GM12892 (cell line): ENCODE data around the gene SLC14A1.

Source experiments
- DNase-seq: peaks from one replicate; pipeline ENCODE4 v3.0.0; 2011; ENCODE audit not compliant: insufficient read length
- FAIRE-seq: peaks from 2 replicates; lab custom pipeline; 2011; peaks lifted over from hg19 to GRCh38; lab: Jason Lieb, UNC
- POLR2A ChIP-seq: IDR thresholded peaks from 2 replicates; pipeline ENCODE4 v1.6.1; 2011; ENCODE audit warnings: low read depth, low read length, control low read depth
- POLR2AphosphoS5 ChIP-seq: IDR thresholded peaks from 2 replicates; pipeline ENCODE4 v1.6.1; 2011; ENCODE audit warnings: low read depth, low read length, control low read depth
- TAF1 ChIP-seq: IDR thresholded peaks from 2 replicates; pipeline ENCODE4 v1.6.1; 2011; ENCODE audit warnings: low read depth, mild to moderate bottlenecking, control low read depth, low read length, borderline replicate concordance

Gene SLC14A1

DNA sequence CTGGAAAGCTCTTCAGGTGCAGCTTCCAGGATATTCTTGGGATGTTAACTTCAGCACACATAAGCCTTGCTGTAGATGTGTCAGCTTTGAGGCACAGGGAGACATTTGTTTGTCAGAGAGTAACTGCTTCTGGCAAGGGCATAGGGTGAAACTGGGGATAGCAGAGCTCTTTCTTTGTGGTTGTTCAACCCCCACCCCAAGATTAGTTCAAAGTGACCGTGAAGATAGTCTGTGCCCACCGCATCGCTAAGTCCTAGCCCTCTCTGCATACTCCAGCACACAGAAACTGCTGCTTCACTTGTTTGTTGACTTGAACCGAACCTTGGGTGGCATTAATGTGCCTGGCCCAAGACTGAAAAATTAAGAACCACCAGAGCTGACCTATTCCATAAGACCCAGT, 1.4 kb downstream of the SLC14A1 start:
- no peak for TF ChIP-seq TAF1
- no peak for DNase-seq
- no peak for FAIRE-seq

DNA sequence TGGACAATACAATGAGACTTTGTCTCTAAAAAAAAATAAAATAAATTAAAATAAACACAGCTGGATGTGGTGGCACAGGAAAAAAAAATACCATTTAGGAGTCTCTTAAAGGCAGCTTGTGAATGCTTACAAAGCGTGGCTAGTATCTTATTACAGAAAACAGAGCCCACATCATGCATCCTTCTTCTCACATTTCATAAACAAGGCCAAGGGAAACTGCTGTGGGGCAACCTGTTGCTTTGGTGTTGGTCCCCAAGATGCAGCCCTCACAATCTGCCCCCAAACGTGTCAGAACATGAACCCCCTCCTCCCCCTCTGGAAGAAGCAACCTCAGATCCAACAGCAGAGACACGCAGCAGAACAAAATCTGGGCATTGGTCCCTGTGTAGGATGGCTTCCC, 2.6 kb downstream of the SLC14A1 start:
- no peak for TF ChIP-seq POLR2A
- TF ChIP-seq POLR2AphosphoS5 = no peak
- no peak for TF ChIP-seq TAF1
- DNase-seq (no peak), FAIRE-seq (no peak)

DNA sequence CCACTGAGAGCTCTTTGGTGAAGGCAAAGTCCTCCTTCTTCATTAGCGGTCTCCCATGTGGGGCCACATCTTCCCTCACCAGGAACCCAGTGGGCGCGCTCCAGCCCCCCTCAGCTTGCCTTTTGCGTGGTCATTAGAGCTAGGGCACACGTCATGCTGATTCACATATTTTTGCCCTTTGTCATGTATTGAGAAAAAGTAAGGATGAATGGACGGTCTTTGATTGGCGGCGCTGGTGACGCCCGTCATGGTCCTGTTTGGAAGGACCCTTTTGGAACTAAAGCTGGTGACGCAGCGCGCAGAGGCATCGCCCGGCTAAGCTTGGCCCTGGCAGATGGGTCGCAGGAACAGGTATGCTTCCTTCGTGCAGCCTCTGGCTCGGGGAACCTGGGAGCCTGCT, 3.1 kb downstream of the SLC14A1 start:
- FAIRE-seq (no peak), DNase-seq (no peak)
- no peak for TF ChIP-seq POLR2A
- no peak for TF ChIP-seq TAF1
- no peak for TF ChIP-seq POLR2AphosphoS5

DNA sequence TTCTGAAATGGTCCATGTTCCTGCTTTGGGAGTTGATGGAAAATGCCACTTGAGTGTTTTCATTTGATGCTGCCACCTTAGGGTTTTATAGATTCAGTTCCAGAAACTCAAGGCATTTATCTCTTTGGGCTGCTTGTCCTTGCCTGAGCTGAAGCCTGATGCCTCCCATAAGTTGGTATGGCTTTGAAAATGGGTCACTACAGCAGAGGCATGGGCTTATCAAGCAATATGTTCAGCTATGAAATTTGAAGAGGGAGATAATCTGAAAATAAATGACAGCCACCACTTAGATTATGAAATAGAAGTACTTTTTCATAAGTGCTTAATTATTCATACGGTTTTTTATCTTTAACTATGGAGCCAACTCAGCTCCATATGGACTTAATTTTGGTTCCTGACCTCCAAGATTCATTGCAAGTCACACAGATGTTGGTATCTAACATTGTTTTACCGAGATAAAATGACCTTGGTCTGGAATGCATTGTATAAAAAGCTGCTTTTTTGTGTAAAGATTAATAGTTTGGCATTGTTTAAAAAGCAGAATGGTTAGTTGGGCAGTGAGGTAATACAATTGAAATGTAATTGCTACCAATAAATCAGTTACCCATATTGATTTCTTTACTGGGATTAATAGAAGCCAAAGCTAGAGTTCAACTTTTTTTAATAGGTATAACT, 4.5 kb downstream of the SLC14A1 start:
- TF ChIP-seq POLR2AphosphoS5 (no peak), POLR2A (no peak), TAF1 (no peak)
- FAIRE-seq = no peak

DNA sequence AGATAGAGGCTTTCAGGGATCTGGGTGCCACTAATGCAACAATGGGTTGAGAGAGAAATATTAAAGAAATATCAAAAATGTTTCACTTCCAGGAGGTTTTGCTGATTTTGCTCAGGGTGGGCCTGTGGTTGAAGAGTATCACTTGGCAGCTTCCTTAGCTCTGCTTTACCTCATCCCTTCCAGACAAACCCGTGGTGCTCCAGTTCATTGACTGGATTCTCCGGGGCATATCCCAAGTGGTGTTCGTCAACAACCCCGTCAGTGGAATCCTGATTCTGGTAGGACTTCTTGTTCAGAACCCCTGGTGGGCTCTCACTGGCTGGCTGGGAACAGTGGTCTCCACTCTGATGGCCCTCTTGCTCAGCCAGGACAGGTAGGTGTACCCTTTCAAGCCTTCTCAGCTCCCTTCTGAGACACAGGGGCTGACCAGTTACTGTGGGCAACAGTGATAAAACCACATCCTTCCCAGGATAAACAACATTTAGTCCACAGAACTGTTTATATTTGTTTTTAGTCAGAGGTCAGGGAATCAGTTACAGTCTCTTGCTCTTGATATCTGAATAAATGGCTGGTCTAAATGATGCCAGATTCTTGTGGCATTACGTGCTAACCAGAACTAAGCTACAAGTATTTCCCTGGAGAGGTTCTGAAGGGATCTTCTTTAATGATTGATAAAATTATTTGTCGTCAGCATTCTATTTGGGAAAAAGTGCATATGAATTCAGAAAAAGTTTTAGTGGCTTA, 7.0 kb downstream of the SLC14A1 start:
- TF ChIP-seq POLR2A = no peak
- TF ChIP-seq POLR2AphosphoS5 = no peak
- TF ChIP-seq TAF1 = no peak
- FAIRE-seq (no peak), DNase-seq (no peak)

More for the DNA sequence above, 4.5 kb downstream of the SLC14A1 start:
- no peak for DNase-seq

DNA sequence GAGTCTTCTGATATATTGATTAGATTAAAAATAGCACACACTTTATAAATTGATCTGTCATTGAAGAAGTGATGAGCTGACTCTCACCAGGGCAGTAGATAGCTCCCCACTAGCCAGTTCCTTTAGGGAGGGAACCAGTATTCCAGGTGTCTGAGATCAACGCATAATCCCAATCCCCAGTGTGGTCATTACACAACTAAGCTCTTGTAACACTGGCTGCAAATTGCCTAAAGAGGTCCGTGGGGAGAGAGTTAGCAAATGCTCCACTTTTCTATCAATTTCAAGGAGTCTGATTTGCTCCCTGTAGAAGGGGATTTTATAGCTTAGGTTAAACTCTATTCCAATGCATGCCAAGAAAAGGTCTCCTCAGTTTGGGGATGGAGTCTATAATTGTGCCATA, 7.7 kb downstream of the SLC14A1 start:
- no peak for TF ChIP-seq POLR2AphosphoS5
- TF ChIP-seq TAF1 = no peak
- no peak for TF ChIP-seq POLR2A
- FAIRE-seq (no peak), DNase-seq (no peak)

- TF ChIP-seq POLR2AphosphoS5 (no peak), TAF1 (no peak), POLR2A (no peak)
- DNase-seq (no peak), FAIRE-seq (no peak)
Measured at GRCh38 chr18:45733535-45733934, 9.6 kb downstream of the SLC14A1 start.

GRCh38 chr18:45734505-45734904, 10.5 kb downstream of the SLC14A1 start:
- no peak for FAIRE-seq
- TF ChIP-seq TAF1 (no peak), POLR2AphosphoS5 (no peak), POLR2A (no peak)
- DNase-seq = no peak

DNA sequence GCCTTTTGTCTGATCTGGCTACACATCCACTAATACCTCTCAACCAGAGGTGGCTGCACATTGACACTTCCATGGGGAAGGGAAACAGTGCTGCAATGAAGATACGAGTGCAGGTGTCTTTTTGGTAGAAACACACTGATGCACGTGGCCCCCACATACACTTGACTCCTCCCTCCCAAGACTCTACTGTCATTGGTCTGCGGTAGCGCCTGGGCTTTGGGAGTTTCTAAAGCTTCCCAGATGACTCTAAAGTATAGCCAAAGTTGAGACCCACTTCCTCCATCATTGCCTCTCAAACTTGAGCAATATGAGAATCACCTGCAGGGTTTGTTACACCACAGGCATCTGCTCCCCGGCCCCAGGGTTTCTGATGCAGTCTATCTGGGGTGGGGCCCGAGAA, 11.0 kb downstream of the SLC14A1 start:
- TF ChIP-seq TAF1 (no peak), POLR2AphosphoS5 (no peak), POLR2A (no peak)
- DNase-seq = no peak
- no peak for FAIRE-seq

DNA sequence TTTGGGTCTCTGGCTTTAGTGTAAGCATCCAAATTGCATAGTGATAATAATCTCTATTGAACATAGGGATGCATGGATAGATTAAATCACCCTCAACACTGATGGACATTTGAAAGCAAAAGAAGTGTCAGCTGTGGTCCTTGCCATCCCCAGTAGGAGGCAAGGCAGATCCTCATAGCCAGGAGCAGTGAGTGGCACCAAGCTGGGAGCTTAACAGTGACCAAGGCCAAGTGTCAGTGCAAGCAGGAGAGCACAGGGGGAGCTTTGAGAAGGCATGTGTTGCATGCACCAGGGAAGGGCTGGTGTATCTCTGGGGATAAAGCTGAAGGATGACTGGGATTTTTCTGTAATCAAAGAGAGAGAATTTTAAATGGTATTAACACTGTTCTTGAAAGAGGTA, 14.7 kb downstream of the SLC14A1 start:
- TF ChIP-seq TAF1 (no peak), POLR2AphosphoS5 (no peak), POLR2A (no peak)
- no peak for DNase-seq
- FAIRE-seq = no peak

GRCh38 chr18:45739268-45739667, 15.3 kb downstream of the SLC14A1 start:
- TF ChIP-seq POLR2AphosphoS5 = no peak
- no peak for TF ChIP-seq TAF1
- no peak for TF ChIP-seq POLR2A
- FAIRE-seq = no peak

DNA sequence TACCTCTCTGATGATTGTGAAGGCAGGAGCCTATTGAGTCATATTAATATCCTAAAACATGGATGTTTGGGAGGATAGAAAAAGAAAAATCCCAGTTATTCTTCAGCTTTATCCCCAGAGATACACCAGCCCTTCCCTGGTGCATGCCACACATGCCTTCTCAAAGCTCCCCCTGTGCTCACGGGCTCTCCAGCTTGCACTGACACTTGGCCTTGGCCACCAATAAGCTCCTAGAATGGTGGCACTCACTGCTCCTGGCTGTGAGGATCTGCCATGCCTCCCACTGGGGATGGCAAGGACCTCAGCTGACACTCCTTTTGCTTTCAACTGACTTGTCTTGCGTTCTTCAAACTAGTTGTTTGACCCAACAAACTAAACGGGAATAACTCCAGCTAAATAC, 15.9 kb downstream of the SLC14A1 start:
- FAIRE-seq (no peak), DNase-seq (no peak)
- no peak for TF ChIP-seq POLR2A
- no peak for TF ChIP-seq POLR2AphosphoS5
- no peak for TF ChIP-seq TAF1

More at GRCh38 chr18:45739268-45739667, 15.3 kb downstream of the SLC14A1 start:
- no peak for DNase-seq

GRCh38 chr18:45741056-45741455, 17.1 kb downstream of the SLC14A1 start:
- TF ChIP-seq POLR2A = no peak
- TF ChIP-seq TAF1 = no peak
- TF ChIP-seq POLR2AphosphoS5 = no peak
- DNase-seq = no peak
- FAIRE-seq = no peak
